HL-60 (cell line): ENCODE results near the gene SEC22C.
"Not testable (repeated sequence)": the region's sequence is repeated elsewhere in the genome, so short reads cannot be mapped to it uniquely, and the experiment has no call there.

Experiments used
- DNase-seq, 2 experiments: peaks; one replicate each; pipeline ENCODE4 v3.0.0-alpha.2; 2010 to 2020; ENCODE audit warnings: low read depth in 1 of 2, low spot score in 1 of 2
- H3K27ac ChIP-seq: fragments of 250-450 bp; sonication (Bioruptor Pico); replicated peaks from 2 replicates; pipeline ENCODE4 v1.5.1; 2020; ENCODE audit warnings: mild to moderate bottlenecking, moderate library complexity
- H3K27me3 ChIP-seq: fragments of 250-450 bp; sonication (Bioruptor Pico); 2 replicates; pipeline ENCODE4 v1.5.1; 2021; ENCODE audit warnings: mild to moderate bottlenecking, moderate library complexity; ENCODE audit not compliant: insufficient read depth, poor library complexity, severe bottlenecking
- H3K4me3 ChIP-seq: replicated peaks from 2 replicates; pipeline ENCODE4 v1.5.1; 2011; ENCODE audit warnings: mild to moderate bottlenecking, control low read depth, low read length; ENCODE audit not compliant: insufficient read depth
- CTCF ChIP-seq: IDR thresholded peaks from one replicate; pipeline ENCODE4 v1.5.1; 2011; ENCODE audit warnings: low read length, control low read depth, inconsistent platforms; ENCODE audit not compliant: insufficient read depth
- GABPA ChIP-seq: IDR thresholded peaks from 2 replicates; pipeline ENCODE4 v1.6.1; 2012; ENCODE audit warnings: low read depth
- POLR2AphosphoS5 ChIP-seq: IDR thresholded peaks from 2 replicates; pipeline ENCODE4 v1.6.1; 2012; ENCODE audit warnings: low read depth
- SPI1 ChIP-seq: IDR thresholded peaks from 2 replicates; pipeline ENCODE4 v1.6.1; 2012; ENCODE audit warnings: low read depth, mild to moderate bottlenecking, borderline replicate concordance
- TF ChIP-seq, protein P1 (sequence below): IDR thresholded peaks from 2 replicates; pipeline ENCODE4 v1.6.1; 2012; ENCODE audit warnings: low read depth; ENCODE audit not compliant: insufficient replicate concordance

SEC22C gene

DNA sequence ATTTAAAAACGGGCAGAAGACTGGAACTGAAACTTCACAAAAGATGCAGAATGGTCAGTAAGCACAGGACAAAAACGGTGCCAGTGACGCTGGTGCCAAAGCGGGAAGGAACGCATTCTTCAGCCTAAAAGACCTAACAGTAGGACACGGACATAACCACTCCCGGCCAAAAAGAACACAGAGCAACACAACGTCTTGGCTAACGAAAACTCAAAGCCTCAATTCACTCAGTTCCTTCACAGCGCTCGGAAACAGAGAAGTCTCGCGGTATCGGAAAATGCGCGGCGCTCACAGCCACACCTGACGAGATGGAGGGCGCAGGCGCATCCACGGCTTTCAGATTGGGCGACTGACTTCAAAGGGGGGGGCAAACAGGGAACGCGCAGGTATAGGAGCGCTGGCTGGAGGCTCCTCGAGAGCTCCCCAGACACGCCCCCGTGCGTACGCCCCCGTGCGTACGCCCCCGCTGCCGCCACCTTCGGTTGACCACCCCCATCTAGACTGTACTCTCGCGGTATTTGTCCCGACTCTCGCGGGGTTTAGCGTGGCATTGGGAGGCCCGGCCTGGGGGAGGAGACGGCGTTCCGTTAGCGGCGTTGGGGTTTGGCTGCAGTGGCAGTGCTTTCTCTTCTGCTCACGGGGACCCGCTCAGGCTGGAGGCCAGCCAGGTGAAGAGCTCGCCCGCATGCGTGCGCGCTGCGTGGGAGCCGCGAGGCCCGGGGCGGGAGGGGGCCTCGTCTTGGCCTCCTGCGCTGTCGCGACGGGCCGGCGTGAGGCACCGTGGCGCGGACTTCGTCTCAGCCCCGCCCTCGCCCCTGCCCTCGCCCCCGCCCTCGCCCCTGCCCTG lies 18.6 kb upstream of the SEC22C start, which contains the start of gene NKTR:
Gene NKTR (plus strand): TSS at position 576 of the 847 bp plus-strand sequence. CDS start 321 bp downstream, outside the sequence.
- no peaks in the 10 kb centered on the region for H3K27me3 ChIP-seq
- H3K27ac ChIP-seq: peak within 1 kb of the TSS; percentile 84
- peak; percentile 97 to 99 for DNase-seq
- no peak for TF ChIP-seq CTCF
- TF ChIP-seq SPI1: 0 out of 2 replicates have a peak, but pooled peaks have one; percentile 3
- TF ChIP-seq GABPA: no peak
- peak; percentile 91 for TF ChIP-seq POLR2AphosphoS5
- TF ChIP-seq, protein P1, sequence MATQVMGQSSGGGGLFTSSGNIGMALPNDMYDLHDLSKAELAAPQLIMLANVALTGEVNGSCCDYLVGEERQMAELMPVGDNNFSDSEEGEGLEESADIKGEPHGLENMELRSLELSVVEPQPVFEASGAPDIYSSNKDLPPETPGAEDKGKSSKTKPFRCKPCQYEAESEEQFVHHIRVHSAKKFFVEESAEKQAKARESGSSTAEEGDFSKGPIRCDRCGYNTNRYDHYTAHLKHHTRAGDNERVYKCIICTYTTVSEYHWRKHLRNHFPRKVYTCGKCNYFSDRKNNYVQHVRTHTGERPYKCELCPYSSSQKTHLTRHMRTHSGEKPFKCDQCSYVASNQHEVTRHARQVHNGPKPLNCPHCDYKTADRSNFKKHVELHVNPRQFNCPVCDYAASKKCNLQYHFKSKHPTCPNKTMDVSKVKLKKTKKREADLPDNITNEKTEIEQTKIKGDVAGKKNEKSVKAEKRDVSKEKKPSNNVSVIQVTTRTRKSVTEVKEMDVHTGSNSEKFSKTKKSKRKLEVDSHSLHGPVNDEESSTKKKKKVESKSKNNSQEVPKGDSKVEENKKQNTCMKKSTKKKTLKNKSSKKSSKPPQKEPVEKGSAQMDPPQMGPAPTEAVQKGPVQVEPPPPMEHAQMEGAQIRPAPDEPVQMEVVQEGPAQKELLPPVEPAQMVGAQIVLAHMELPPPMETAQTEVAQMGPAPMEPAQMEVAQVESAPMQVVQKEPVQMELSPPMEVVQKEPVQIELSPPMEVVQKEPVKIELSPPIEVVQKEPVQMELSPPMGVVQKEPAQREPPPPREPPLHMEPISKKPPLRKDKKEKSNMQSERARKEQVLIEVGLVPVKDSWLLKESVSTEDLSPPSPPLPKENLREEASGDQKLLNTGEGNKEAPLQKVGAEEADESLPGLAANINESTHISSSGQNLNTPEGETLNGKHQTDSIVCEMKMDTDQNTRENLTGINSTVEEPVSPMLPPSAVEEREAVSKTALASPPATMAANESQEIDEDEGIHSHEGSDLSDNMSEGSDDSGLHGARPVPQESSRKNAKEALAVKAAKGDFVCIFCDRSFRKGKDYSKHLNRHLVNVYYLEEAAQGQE: peak; percentile 66
- peak within 1 kb of the TSS; percentile 84 for H3K4me3 ChIP-seq

- not testable (repeated sequence) for DNase-seq, H3K4me3 ChIP-seq, H3K27ac ChIP-seq, H3K27me3 ChIP-seq
Measured at GRCh38 chr3:42597098-42597497, 15.3 kb upstream of the SEC22C start.

DNA sequence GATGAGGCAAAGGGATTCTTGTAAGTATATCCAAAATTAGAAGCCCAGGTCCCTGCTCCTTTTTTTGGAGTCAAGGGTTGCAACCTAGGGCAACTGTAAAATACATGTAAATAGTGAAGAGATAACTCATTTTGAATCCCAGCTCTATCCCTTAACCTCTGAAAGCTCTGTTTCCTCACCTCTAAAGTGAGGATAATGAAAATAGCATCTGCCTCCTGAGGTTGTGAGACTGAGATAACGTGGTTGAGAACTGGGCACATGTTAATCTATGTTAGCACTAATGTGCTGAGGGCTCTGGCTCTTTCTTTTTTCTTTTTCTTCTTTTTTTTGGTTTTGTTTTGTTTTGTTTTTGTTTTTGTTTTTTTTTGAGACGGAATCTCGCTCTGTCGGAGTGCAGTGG lies 13.9 kb upstream of the SEC22C start:
- TF ChIP-seq, protein P1: no peak
- no peak for TF ChIP-seq POLR2AphosphoS5
- TF ChIP-seq GABPA: no peak
- no peak for TF ChIP-seq CTCF
- no peak for TF ChIP-seq SPI1
- Histone ChIP-seq H3K27ac (no peak overlapping the region), H3K4me3 (no peak overlapping the region)

GRCh38 chr3:42593635-42594034 lies 11.9 kb upstream of the SEC22C start:
- TF ChIP-seq SPI1 (no peak), POLR2AphosphoS5 (no peak), GABPA (no peak)

More for the DNA sequence above, 13.9 kb upstream of the SEC22C start:
- no peak for DNase-seq
- H3K27me3 ChIP-seq: no peaks in the 10 kb centered on the region

More at GRCh38 chr3:42593635-42594034, 11.9 kb upstream of the SEC22C start:
- no peaks in the 10 kb centered on the region for H3K27me3 ChIP-seq
- no peak overlapping the region for H3K27ac ChIP-seq
- no peak for DNase-seq
- H3K4me3 ChIP-seq: no peak overlapping the region
